ENCODE results near the gene CHD8.

CHD8 gene

DNA sequence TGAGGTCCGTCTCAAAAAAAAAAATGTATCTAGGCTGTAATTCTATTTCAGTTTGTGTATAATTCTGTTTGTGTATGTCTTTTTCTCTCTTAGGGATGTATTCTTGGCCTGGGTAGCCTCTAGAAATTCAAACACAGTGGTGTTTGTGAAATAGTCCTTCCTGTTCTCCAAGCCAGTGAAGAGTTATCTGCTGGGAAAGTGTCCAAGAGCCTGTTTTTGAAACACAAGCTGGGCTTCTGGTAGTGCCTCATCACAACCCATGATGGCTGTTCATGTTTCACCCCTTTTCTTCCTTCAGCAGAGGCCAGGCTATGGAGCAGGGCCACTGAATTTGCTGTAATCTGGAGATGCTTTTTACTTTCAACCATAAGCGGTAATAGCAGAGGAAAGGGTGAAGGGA is 40.5 kb upstream of the CHD8 start:
- TF ChIP-seq CTCF (IDR thresholded peaks at IDR 0.05; ENCODE audit: control insufficient read depth, extremely low read depth, insufficient read depth): no peak
- H3K4me3 ChIP-seq (ENCODE audit: low read depth, low read length): no peak overlapping the region
- DNase-seq (ENCODE audit: low read depth): no peak

DNA sequence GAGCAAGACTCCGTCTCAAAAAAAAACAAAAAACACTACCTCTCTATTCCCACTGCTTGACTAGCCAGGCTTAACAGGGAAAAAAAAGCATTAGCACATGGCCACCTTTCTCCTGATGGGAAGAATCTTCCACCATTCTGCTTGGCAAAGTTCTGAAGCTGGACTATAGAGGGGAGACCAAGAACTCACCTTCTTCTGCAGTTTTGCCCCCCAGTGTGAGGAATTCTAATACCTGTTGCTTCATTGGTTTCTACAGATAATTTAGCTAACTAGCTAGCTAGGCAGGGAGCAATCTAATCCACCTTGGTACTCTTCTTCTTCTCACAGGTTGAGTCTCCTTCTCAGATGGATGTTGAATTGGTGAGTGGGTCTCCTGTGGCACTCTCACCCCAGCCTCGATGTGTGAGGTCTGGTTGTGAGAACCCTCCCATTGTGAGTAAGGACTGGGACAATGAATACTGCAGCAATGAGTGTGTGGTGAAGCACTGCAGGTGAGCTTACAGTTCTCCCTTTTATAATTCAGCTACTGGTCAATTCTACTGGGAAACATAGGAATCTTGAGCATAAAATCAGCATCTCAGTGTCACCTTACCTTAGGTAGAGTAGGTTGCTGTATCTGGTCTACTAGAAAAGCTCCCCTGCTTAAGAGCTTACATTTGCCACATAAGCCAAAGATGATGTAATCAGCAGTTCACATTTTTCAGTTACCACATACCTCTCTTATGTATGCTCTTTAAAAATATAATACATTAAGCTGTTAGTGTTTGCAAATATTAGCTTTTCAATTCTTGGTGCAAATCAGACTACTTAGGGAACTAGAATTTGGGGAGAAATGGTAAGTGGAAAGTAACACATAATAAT is 39.2 kb upstream of the CHD8 start:
- TF ChIP-seq CTCF (IDR thresholded peaks at IDR 0.05; ENCODE audit: control insufficient read depth, extremely low read depth, insufficient read depth): no peak
- no peak overlapping the region for H3K4me3 ChIP-seq (ENCODE audit: low read depth, low read length)
- no peak for DNase-seq (ENCODE audit: low read depth)

DNA sequence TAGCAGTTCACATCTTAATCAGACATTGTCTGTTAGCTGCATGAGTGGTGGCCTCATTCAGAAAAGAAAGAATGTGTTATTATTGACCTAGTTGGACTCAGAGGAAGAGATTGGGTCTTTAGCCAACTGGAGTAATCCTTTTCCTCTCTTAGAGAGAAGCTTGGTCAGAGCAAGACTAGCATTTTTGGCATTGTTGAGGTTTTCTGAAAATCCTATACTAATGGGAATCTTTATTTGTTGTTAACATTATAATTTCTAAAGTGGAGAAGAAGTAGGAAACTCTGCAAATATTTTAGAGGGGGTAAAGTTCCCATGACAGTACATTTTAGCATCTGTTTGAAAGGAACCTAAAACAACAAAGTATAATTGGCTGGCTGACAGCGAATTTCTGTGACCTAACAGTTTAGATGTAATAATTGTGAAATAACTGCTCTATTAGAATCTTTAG is 30.7 kb upstream of the CHD8 start:
- no peak for DNase-seq (ENCODE audit: low read depth)
- no peak for TF ChIP-seq CTCF (IDR thresholded peaks at IDR 0.05; ENCODE audit: control insufficient read depth, extremely low read depth, insufficient read depth)

DNA sequence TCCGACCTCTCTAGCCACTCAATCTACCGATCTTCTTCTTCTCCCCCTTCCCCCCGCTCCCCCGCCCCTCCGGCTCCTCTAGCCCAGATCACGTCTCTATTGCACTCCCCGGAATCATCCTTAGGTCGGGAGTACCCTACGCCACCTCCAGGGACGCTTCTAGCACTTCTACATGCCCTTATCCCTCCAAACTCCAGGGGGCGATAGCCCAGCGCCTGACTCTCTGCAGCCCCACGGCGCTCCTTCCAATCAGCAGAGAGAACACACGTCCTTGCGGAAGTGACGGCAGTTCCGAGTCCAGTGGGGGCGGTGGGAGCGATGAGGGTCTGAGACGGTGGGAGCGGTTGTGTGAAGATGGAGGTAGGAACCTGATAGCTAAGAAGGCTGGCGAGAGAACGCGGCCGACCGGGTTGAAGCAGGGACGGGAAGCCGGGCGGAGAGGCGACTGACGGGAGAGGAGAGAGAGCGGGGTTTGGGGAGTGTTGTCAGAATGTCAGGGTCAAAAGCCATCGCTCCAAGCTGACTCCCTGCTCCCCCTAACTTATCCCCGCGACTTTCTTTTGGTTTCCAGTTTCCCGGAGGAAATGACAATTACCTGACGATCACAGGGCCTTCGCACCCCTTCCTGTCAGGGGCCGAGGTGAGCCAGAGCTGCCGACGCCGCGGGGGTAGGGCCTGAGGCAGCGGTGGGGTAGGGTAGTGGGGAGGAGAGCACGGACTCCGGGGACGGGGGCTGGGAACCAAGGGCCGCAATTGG is 21.2 kb upstream of the CHD8 start, which contains the start of the genes RAB2B and TOX4:
TSS of gene RAB2B (minus strand) at position 35 of the 757 bp plus-strand sequence. CDS start 87 bp downstream, outside the sequence.
TSS of gene TOX4 (plus strand) at position 271 of the 757 bp plus-strand sequence. CDS start at position 355, 84 bp downstream.
- peak; percentile 98 for DNase-seq (ENCODE audit: low read depth)
- peak; percentile 92 for TF ChIP-seq CTCF (IDR thresholded peaks at IDR 0.05; ENCODE audit: control insufficient read depth, extremely low read depth, insufficient read depth)
- peak within 1 kb of the TSS; percentile 98 for H3K4me3 ChIP-seq (ENCODE audit: low read depth, low read length)

More for the DNA sequence above, 30.7 kb upstream of the CHD8 start:
- H3K4me3 ChIP-seq (ENCODE audit: low read depth, low read length): no peak overlapping the region

DNA sequence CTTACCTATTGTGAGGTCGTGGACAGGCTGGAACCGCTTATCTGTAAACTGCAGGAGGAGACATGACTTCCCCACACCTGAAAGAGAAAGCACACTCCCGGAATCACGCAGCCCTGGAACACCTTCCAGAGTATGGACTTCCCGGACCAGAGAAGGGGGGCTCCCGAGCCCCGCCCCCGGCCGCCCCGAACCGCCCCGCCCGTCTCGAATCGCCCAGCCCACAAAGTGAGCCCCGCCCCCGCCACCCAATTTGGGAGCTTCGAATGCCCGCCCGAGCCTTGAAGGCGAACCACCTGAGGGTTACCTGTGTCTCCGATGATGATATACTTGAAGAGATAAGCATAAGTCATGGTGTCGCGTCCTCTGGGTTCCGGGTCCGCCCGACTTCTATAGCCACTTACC is 20.6 kb upstream of the CHD8 start:
- TF ChIP-seq CTCF (IDR thresholded peaks at IDR 0.05; ENCODE audit: control insufficient read depth, extremely low read depth, insufficient read depth): no peak
- H3K4me3 ChIP-seq (ENCODE audit: low read depth, low read length): peak overlapping the region; percentile 98
- peak; percentile 59 for DNase-seq (ENCODE audit: low read depth)

DNA sequence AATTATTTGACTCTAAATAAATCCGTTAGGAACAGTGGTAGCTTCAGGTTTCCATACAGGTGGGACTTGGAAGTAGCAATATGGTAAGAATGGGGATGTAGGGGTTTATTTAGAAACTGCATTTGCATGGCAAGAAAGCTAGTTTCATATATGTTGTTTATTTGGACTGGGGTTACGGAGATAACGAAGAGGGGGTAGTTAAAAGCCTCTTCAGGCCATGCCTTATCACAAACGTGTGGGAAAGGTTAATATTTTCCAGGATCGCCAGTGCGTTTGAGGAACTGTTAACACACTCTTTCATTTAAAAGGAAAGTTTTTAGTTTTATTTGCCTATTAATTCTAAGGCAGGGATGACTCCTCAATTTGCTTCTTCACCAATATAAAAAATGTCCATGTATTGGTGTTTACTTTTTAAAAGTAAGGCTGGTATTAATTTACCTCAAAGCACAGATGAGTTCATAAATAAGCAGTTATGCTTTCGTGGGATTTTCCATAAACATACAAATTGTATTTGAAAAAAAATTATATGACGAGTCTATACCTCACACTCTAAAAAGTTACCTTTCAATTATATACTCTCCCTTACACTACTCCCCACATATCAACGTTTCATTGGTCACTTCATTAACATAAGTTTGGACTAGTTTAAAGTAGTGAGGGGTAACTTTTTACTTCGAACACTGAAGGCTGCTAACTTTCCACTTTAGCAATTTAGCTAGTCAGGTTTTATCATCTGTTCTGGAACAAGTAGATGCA is 20.0 kb upstream of the CHD8 start:
- no peak for DNase-seq (ENCODE audit: low read depth)
- TF ChIP-seq CTCF (IDR thresholded peaks at IDR 0.05; ENCODE audit: control insufficient read depth, extremely low read depth, insufficient read depth): no peak
- peak overlapping the region; percentile 98 for H3K4me3 ChIP-seq (ENCODE audit: low read depth, low read length)

All from LNCaP clone FGC (cell line).